Panc1 (cell line): ENCODE results near the gene DOCK4. TPM values are rescaled to one million over a fixed set of nuclear protein-coding genes. Genes with fewer than 3 reads are reported as not detected.

Experiments
- ATAC-seq: fragments of 200-7000 bp; cut with Tn5 transposase; 2 replicates; pipeline ENCODE4 v1.9.1; 2020; ENCODE audit warnings: mild to moderate bottlenecking, moderate library complexity
- BruUV-seq: library from RNA; stranded (reverse); fragments of 400-500 nt; replicated peaks from 2 replicates; lab custom pipeline; 2021; lab: Mats Ljungman, UMichigan
- CTCF ChIA-PET: fragments of 300-600 bp; sonication (Branson Sonifier 250); formaldehyde crosslinking; loops from one replicate; lab custom pipeline; 2022; ENCODE audit warnings: antibody characterized with exemption; lab: Charles Lee
- POLR2A ChIA-PET: fragments of 300-600 bp; sonication (Branson Sonifier 250); formaldehyde crosslinking; loops from one replicate; lab custom pipeline; 2022; ENCODE audit warnings: antibody characterized with exemption; lab: Charles Lee
- DNase-seq: peaks from one replicate; pipeline ENCODE4 v3.0.0-alpha.2; 2010; ENCODE audit warnings: low read depth, low spot score
- H3K27ac ChIP-seq: 2 replicates; pipeline ENCODE4 v1.5.1; 2011; ENCODE audit warnings: mild to moderate bottlenecking, low read length, inconsistent platforms
- H3K27me3 ChIP-seq: fragments of 200-500 bp; sonication (Bioruptor generic); 2 replicates; pipeline ENCODE4 v1.6.0; 2014; ENCODE audit warnings: low read length, inconsistent platforms; ENCODE audit not compliant: control insufficient read depth, insufficient read depth
- H3K36me3 ChIP-seq: fragments of 200-500 bp; sonication (Bioruptor generic); 2 replicates; pipeline ENCODE4 v1.5.1; 2014; ENCODE audit warnings: inconsistent platforms, mild to moderate bottlenecking, low read length, moderate library complexity; ENCODE audit not compliant: control insufficient read depth, insufficient read depth
- H3K4me1 ChIP-seq: 2 replicates; pipeline ENCODE4 v1.5.1; 2011; ENCODE audit warnings: inconsistent platforms, mild to moderate bottlenecking, low read length, moderate library complexity; ENCODE audit not compliant: control insufficient read depth, insufficient read depth
- H3K4me3 ChIP-seq, 2 experiments: 2 replicates each; pipeline ENCODE4 v1.5.1; 2011 to 2012; ENCODE audit warnings: low read depth in 2 of 2, low read length in 2 of 2, mild to moderate bottlenecking in 2 of 2, inconsistent platforms in 1 of 2, moderate library complexity in 1 of 2
- H3K9me3 ChIP-seq: fragments of 200-500 bp; sonication (Bioruptor generic); 2 replicates; pipeline ENCODE4 v1.5.1; 2014; ENCODE audit warnings: low read depth, mild to moderate bottlenecking, inconsistent platforms, low read length, moderate library complexity; ENCODE audit not compliant: control insufficient read depth, insufficient read depth
- CTCF ChIP-seq: fragments of 450-650 bp; IDR thresholded peaks from 2 replicates; pipeline ENCODE4 v1.5.1; 2017; ENCODE audit warnings: mild to moderate bottlenecking
- POLR2AphosphoS5 ChIP-seq: IDR thresholded peaks from 2 replicates; pipeline ENCODE4 v1.6.1; 2012; ENCODE audit warnings: mild to moderate bottlenecking, low read depth, low read length, moderate library complexity
- REST ChIP-seq, 2 experiments: IDR thresholded peaks; 2 replicates each; pipeline ENCODE4 v1.6.1; 2011 to 2012; ENCODE audit warnings: low read depth in 2 of 2, control low read depth in 1 of 2, low read length in 1 of 2, mild to moderate bottlenecking in 1 of 2, moderate library complexity in 1 of 2; ENCODE audit not compliant: insufficient read depth in 1 of 2
- SIN3A ChIP-seq: IDR thresholded peaks from 2 replicates; pipeline ENCODE4 v1.6.1; 2012; ENCODE audit warnings: low read depth, mild to moderate bottlenecking, low read length, moderate library complexity, borderline replicate concordance; ENCODE audit not compliant: insufficient read depth
- TCF7L2 ChIP-seq: IDR thresholded peaks from 2 replicates; pipeline ENCODE4 v1.6.1; 2011; ENCODE audit warnings: mild to moderate bottlenecking, low read depth, low read length, inconsistent platforms
- in situ Hi-C: cut with HindIII; loops from 2 replicates; pipeline ENCODE4 v1.10.0; 2016; ENCODE audit warnings: low sequenced_read_pairs, low pct_unique_long_range_greater_than_20kb
- intact Hi-C: fragments of 100-400 bp; cut with micrococcal nuclease; formaldehyde crosslinking; loops from one replicate; pipeline ENCODE4 v1.10.0; 2022; ENCODE audit not compliant: unreplicated experiment
- total RNA-seq: library from RNA; stranded (reverse); gene quantifications from one replicate; pipeline ENCODE4 v1.2.1, GENCODE V29; 2021; ENCODE audit not compliant: unreplicated experiment

The DOCK4 gene
- total RNA-seq, 1 experiment from 2014 or later = 10.8 TPM

- Histone ChIP-seq H3K27ac (no peak overlapping the region), H3K4me3 (no peak overlapping the region), H3K36me3 (no peaks in the 10 kb centered on the region), H3K27me3 (no peaks in the 10 kb centered on the region), H3K4me1 (no peaks in the 10 kb centered on the region), H3K9me3 (no peaks in the 10 kb centered on the region)
- POLR2A ChIA-PET = no interaction called here
- ATAC-seq (no peak), DNase-seq (no peak)
- intact Hi-C loops (no loop called here), in situ Hi-C loops (no loop called here)
- CTCF ChIA-PET = no interaction called here
- BruUV-seq = no TSS peak
- TF ChIP-seq SIN3A (no peak), POLR2AphosphoS5 (no peak), REST (IDR thresholded peaks at IDR 0.05; ENCODE audit: insufficient read depth in 1 of 2, low read depth in 2 of 2, low read length in 1 of 2) (no peak), CTCF (no peak), TCF7L2 (no peak)
Measured at GRCh38 chr7:111985798-111986197, 220.4 kb downstream of the DOCK4 start.

GRCh38 chr7:111982804-111983203, 223.4 kb downstream of the DOCK4 start:
- in situ Hi-C loops (no loop called here), intact Hi-C loops (no loop called here)
- Histone ChIP-seq H3K27ac (no peak overlapping the region), H3K9me3 (no peaks in the 10 kb centered on the region), H3K4me1 (no peaks in the 10 kb centered on the region), H3K27me3 (no peaks in the 10 kb centered on the region), H3K4me3 (no peak overlapping the region), H3K36me3 (no peaks in the 10 kb centered on the region)
- CTCF ChIA-PET = no interaction called here
- DNase-seq = no peak
- no TSS peak for BruUV-seq
- TF ChIP-seq CTCF (no peak), REST (IDR thresholded peaks at IDR 0.05; ENCODE audit: insufficient read depth in 1 of 2, low read depth in 2 of 2, low read length in 1 of 2) (no peak), SIN3A (no peak), POLR2AphosphoS5 (no peak), TCF7L2 (no peak)
- ATAC-seq = no peak
- POLR2A ChIA-PET = no interaction called here
